GM12865 (cell line): ENCODE data around the gene ALDH1A3.

Experiments used
- DNase-seq: peaks from one replicate; pipeline ENCODE4 v3.0.0; 2010; ENCODE audit warnings: low read depth
- H3K4me3 ChIP-seq: 2 replicates; pipeline ENCODE4 v1.5.1; 2011; ENCODE audit warnings: mild to moderate bottlenecking, low read depth, low read length, control low read depth
- CTCF ChIP-seq: IDR thresholded peaks from 2 replicates; pipeline ENCODE4 v1.5.1; 2011; ENCODE audit warnings: low read length, control low read depth, low read depth, inconsistent platforms; ENCODE audit not compliant: insufficient read depth; ENCODE audit errors: missing control alignments

The ALDH1A3 gene

GRCh38 chr15:100948430-100948762 is 68.8 kb downstream of the ALDH1A3 start:
- no peak for DNase-seq
- H3K4me3 ChIP-seq: no peak overlapping the region
- no peak for TF ChIP-seq CTCF

GRCh38 chr15:100949691-100950090 is 70.1 kb downstream of the ALDH1A3 start:
- no peak for TF ChIP-seq CTCF
- DNase-seq: no peak
- H3K4me3 ChIP-seq: no peak overlapping the region

GRCh38 chr15:100951965-100952364 is 72.3 kb downstream of the ALDH1A3 start:
- no peak overlapping the region for H3K4me3 ChIP-seq
- no peak for DNase-seq

GRCh38 chr15:100952566-100952965 is 72.9 kb downstream of the ALDH1A3 start:
- no peak for DNase-seq
- no peak overlapping the region for H3K4me3 ChIP-seq

More at GRCh38 chr15:100951965-100952364, 72.3 kb downstream of the ALDH1A3 start:
- TF ChIP-seq CTCF: no peak

GRCh38 chr15:100958326-100959065 is 78.9 kb downstream of the ALDH1A3 start:
- H3K4me3 ChIP-seq: no peak overlapping the region
- DNase-seq: peak; percentile 22
- TF ChIP-seq CTCF: no peak

More at GRCh38 chr15:100952566-100952965, 72.9 kb downstream of the ALDH1A3 start:
- TF ChIP-seq CTCF: no peak

- no peak for DNase-seq
- no peak for TF ChIP-seq CTCF
- H3K4me3 ChIP-seq: no peak overlapping the region
These were observed 79.7 kb downstream of the ALDH1A3 start for GRCh38 chr15:100959066-100960050.
